GM12874 (cell line): ENCODE measurements around the gene ZBTB16.

Experiments
- TF ChIP-seq, protein P1 (sequence below): IDR thresholded peaks from 2 replicates; pipeline ENCODE4 v1.5.1; 2011; ENCODE audit warnings: low read depth, mild to moderate bottlenecking, control low read depth, low read length, moderate library complexity; ENCODE audit not compliant: insufficient read depth

The ZBTB16 gene

DNA sequence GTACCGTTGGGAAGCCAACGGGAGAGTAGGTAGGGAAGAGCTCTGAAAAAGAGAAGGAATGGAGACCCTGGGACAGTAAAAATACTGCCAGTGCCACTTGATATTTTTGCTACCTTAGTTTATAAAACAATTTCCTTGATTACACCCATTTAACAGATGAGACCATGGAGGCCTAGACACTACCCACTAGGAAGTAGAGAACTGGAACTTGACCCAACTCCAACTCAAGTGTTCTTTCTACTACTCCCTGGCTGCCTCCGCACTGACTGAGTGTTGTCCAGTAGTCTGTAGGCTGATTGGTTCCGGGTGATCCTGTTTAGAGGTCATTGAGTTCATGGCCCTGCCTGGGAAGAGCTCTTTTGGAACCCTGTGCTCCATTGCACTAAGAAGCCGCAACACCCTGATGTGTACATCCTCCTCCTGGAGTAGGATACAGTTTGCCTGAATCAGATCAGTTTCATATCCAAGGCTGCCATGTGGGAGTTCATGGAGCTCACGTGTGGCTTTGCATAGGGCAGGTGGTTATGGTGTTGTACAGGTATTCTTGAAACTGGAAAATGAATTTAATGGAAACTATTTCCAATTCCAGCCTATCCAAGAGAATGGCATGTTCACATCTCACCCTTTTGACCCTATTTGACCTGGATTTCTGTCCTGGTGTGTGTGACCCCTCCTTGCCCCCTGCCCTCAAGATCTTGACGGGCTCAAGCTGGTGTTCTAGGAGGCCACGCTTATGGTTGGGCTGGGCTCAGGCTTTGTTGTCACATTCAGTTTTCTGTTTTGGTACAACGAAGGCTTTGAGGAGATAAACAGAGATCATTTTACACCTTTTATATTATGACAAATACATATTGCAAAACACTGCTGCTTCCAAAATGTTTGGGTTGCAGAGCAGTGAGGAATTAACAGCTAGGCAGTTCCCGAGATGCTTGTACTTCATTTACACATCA, 134.5 kb downstream of the ZBTB16 start:
- TF ChIP-seq, protein P1, sequence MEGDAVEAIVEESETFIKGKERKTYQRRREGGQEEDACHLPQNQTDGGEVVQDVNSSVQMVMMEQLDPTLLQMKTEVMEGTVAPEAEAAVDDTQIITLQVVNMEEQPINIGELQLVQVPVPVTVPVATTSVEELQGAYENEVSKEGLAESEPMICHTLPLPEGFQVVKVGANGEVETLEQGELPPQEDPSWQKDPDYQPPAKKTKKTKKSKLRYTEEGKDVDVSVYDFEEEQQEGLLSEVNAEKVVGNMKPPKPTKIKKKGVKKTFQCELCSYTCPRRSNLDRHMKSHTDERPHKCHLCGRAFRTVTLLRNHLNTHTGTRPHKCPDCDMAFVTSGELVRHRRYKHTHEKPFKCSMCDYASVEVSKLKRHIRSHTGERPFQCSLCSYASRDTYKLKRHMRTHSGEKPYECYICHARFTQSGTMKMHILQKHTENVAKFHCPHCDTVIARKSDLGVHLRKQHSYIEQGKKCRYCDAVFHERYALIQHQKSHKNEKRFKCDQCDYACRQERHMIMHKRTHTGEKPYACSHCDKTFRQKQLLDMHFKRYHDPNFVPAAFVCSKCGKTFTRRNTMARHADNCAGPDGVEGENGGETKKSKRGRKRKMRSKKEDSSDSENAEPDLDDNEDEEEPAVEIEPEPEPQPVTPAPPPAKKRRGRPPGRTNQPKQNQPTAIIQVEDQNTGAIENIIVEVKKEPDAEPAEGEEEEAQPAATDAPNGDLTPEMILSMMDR: no peak

DNA sequence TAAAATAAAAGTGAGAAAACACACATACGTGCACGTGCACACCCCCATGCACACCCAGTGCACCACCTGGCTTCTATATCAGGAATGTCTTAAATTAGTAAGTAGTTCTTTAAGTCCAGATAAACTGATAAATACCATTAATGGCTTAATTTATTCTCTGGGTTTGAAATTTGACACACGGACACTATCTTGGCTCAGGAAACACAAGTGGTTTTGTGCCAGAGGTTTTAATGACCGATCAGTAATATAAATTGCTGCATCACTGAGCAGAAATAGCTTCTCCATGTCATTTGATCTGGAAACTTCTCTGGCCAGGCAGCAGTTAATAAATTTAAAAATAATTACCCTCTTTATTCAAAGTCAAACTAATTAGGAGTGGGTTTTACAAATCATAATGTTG, 135.2 kb downstream of the ZBTB16 start:
- TF ChIP-seq, protein P1: no peak

DNA sequence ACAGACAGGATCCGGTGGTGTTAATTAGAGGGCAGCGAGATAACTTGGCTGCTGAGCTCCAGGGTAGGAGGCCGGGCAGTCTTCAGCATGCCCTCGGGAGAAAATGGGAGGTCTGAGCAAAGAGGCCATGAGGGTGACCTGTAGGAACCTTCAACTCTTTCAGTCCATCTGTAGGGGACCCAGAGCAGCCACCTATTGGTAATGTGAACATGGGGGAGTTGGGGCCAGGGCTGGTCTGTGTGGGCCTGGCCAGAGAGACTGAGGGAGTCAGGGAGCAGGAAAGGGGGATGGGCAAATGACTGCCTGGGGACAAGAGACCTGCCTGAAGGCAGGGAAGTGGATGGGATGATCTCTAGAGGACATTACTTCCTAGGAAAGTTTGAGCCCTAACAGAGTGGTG, 135.6 kb downstream of the ZBTB16 start:
- TF ChIP-seq, protein P1: no peak

DNA sequence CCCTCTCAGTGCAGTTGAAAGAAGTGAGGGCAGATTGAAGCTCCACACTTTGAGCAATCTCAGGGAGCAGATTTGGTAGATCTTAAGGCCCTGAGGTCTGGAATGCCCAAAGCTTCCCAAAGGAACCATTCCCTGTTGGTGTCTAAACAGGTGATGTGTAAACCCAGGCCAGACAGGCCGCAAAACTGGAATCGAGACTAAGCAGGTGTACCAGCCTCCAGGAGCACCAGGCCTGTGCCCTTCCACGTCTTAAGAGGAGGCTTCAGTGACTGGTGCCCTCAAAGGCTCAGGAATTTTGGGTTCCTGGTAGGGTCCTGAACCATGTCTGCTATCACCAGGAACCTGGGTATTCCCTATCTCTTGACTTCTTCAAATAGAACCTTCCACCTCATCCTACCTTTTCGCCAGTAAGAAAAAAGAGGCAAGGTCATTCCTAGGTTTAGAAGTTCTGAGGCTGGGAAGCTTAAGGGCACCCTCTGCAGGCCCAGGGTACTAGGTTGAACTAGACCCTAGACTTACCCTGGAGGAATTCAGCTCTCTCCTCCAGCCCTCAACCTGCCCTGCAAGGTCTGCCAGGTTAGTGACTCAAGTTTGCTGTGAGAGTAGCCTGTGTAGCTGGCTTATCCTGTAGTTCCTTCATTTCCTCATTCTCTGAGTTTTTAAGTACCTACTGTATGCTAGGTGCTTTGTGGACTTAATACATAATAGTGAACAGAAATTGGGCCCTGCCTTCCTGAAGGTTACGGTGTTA, 136.6 kb downstream of the ZBTB16 start:
- TF ChIP-seq, protein P1: no peak

DNA sequence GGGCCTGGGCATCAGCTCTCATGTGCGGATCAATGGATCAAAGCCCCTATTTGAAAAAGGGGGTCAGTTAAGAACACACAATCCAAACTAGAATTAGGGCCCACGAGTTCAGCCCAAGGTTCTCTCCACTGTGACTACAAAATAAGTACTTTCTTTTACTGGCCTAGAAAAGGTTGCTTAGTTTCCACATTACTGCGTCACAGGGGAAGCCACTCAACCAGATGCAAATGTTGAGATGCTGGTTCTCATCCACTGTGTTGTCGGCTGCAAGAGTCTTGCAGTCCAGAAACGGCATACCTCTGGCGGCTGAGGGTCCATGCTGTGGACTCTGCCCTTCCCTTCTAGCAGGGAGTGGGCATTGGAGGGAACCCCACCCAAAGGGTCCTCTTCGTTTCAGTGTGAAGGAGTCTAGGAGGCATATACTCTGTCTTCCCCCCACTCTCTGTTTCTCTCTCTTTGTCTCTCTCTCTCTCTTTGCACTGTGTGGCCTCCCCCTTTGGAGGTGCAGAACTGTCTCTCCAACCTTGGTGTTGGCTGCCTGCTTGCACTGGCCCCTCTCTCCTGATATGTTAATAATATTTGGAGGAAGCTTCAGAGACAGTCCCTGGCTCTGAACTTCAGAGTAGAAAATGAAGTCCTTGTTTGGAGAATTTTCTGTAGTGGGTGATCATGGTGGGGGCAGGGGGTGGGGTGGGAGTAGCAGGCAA, 137.6 kb downstream of the ZBTB16 start:
- TF ChIP-seq, protein P1: no peak

DNA sequence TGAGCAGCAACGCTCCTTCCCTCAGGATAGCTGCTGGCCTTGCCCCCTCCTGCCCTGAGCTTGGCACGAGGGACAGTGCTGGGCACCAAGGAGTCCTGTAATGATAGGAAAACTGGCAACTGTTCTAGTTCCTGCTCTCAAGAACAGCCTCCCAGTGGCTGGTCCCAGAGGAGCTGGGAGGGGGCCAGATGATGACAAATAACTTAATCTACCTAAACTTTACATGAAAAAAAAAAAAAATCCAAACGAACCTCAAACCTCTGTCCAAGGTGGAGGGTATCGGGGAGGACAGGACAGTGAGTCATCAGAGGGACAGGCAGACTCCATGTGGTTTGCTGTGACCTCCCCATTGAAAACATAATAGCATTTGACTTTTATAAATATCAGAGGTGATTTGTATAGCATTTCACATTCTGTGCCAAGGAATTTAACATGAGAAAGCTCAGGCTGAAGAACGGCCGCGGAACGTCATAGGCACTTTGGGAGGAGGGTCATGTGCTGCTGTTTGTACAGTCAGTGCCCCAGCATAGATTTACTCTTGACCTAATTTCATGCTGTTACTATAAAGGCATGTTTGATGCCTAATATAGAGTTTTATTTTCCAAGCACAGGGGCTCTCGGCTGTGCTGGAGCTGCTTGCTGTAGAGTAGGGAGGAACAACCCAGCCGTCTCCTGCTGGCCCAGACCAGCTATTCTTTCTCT, 138.4 kb downstream of the ZBTB16 start:
- TF ChIP-seq, protein P1: no peak

DNA sequence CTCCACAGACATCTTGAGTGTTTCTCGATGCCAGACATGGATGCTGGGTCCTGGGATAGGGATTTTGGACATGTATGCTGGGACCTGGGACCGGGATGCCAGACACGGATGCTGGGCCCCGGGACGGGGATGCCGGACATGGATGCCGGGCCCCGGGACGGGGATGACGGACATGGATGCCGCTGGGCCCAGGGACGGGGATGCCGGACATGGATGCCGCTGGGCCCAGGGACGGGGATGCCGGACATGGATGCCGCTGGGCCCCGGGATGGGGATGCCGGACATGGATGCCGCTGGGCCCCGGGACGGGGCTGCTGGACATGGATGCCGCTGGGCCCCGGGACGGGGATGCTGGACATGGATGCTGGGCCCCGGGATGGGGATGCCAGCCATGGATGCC, 139.5 kb downstream of the ZBTB16 start:
- TF ChIP-seq, protein P1: no peak
